Duodenal mucosa (tissue), 2 donors: Measurements from ENCODE around the gene WDFY3.

ENCODE experiments used
- H3K27ac ChIP-seq: one replicate; pipeline ENCODE4 v1.7.0; 2013; ENCODE audit warnings: low read depth, low read length
- H3K27me3 ChIP-seq, 2 donors: one replicate each; pipeline ENCODE4 v1.7.0; 2013; ENCODE audit warnings: low read length in 2 of 2, control low read depth in 1 of 2; ENCODE audit not compliant: insufficient read depth in 2 of 2, control insufficient read depth in 1 of 2
- H3K36me3 ChIP-seq, 2 donors: one replicate each; pipeline ENCODE4 v1.7.0; 2013; ENCODE audit warnings: low read length in 2 of 2, control low read depth in 1 of 2; ENCODE audit not compliant: insufficient read depth in 2 of 2, control insufficient read depth in 1 of 2
- H3K4me1 ChIP-seq, 2 donors: one replicate each; pipeline ENCODE4 v1.7.0; 2013; ENCODE audit warnings: low read length in 2 of 2, control low read depth in 1 of 2; ENCODE audit not compliant: insufficient read depth in 2 of 2, control insufficient read depth in 1 of 2
- H3K4me3 ChIP-seq, 2 donors: one replicate each; pipeline ENCODE4 v1.7.0; 2013; ENCODE audit warnings: low read length in 2 of 2, low read depth in 1 of 2
- H3K9ac ChIP-seq, 2 donors: one replicate each; pipeline ENCODE4 v1.7.0; 2013; ENCODE audit warnings: low read length in 2 of 2, low read depth in 1 of 2
- H3K9me3 ChIP-seq, 2 donors: one replicate each; pipeline ENCODE4 v1.7.0; 2013; ENCODE audit warnings: low read length in 2 of 2, control low read depth in 1 of 2; ENCODE audit not compliant: control insufficient read depth in 1 of 2

WDFY3 gene

GRCh38 chr4:84718699-84719098 lies 247.8 kb downstream of the WDFY3 start:
- Histone ChIP-seq H3K4me1 (peaks cover 0 to 5% of the 10 kb centered on the region in 2 donors), H3K9ac (no peak overlapping the region), H3K27ac (no peak overlapping the region), H3K4me3 (no peak overlapping the region), H3K9me3 (no peaks in the 10 kb centered on the region), H3K36me3 (peaks cover 8 to 25% of the 10 kb centered on the region in 2 donors), H3K27me3 (no peaks in the 10 kb centered on the region)

GRCh38 chr4:84710548-84710947 lies 255.9 kb downstream of the WDFY3 start:
- Histone ChIP-seq H3K4me1 (no peaks in the 10 kb centered on the region), H3K36me3 (peaks cover 0 to 17% of the 10 kb centered on the region in 2 donors), H3K9me3 (no peaks in the 10 kb centered on the region), H3K27ac (no peak overlapping the region), H3K9ac (no peak overlapping the region), H3K4me3 (no peak overlapping the region), H3K27me3 (no peaks in the 10 kb centered on the region)

- Histone ChIP-seq H3K27ac (no peak overlapping the region), H3K27me3 (no peaks in the 10 kb centered on the region), H3K4me3 (no peak overlapping the region), H3K4me1 (no peaks in the 10 kb centered on the region), H3K9me3 (no peaks in the 10 kb centered on the region), H3K36me3 (peaks cover 7 to 25% of the 10 kb centered on the region in 2 donors), H3K9ac (no peak overlapping the region)
Measured at GRCh38 chr4:84708406-84709135, 257.9 kb downstream of the WDFY3 start.

- H3K9me3 ChIP-seq: no peaks in the 10 kb centered on the region
- no peaks in the 10 kb centered on the region for H3K27me3 ChIP-seq
- H3K4me1 ChIP-seq: no peaks in the 10 kb centered on the region
- no peak overlapping the region for H3K4me3 ChIP-seq
- no peak overlapping the region for H3K9ac ChIP-seq
- H3K27ac ChIP-seq: no peak overlapping the region
- H3K36me3 ChIP-seq: peaks cover 9 to 30% of the 10 kb centered on the region in 2 donors
Measured at GRCh38 chr4:84706286-84706685, 260.2 kb downstream of the WDFY3 start.

GRCh38 chr4:84699001-84699671 lies 267.4 kb downstream of the WDFY3 start:
- no peak overlapping the region for H3K27ac ChIP-seq

GRCh38 chr4:84697615-84698201 lies 268.8 kb downstream of the WDFY3 start:
- Histone ChIP-seq H3K36me3 (peaks cover 13 to 18% of the 10 kb centered on the region in 2 donors), H3K9me3 (no peaks in the 10 kb centered on the region), H3K4me3 (no peak overlapping the region), H3K27me3 (no peaks in the 10 kb centered on the region), H3K4me1 (peaks cover 6 to 8% of the 10 kb centered on the region in 2 donors), H3K27ac (no peak overlapping the region), H3K9ac (no peak overlapping the region)

More at GRCh38 chr4:84699001-84699671, 267.4 kb downstream of the WDFY3 start:
- Histone ChIP-seq H3K36me3 (peaks cover 21 to 24% of the 10 kb centered on the region in 2 donors), H3K27me3 (no peaks in the 10 kb centered on the region), H3K9ac (no peak overlapping the region), H3K4me3 (no peak overlapping the region), H3K4me1 (peaks cover 6 to 8% of the 10 kb centered on the region in 2 donors), H3K9me3 (no peaks in the 10 kb centered on the region)

GRCh38 chr4:84697159-84697558 lies 269.3 kb downstream of the WDFY3 start:
- Histone ChIP-seq H3K36me3 (peaks cover 13 to 18% of the 10 kb centered on the region in 2 donors), H3K9ac (no peak overlapping the region), H3K27me3 (no peaks in the 10 kb centered on the region), H3K4me3 (no peak overlapping the region), H3K4me1 (peaks cover 6 to 8% of the 10 kb centered on the region in 2 donors), H3K9me3 (no peaks in the 10 kb centered on the region), H3K27ac (no peak overlapping the region)

GRCh38 chr4:84691800-84692199 lies 274.7 kb downstream of the WDFY3 start:
- Histone ChIP-seq H3K36me3 (peaks cover 11 to 28% of the 10 kb centered on the region in 2 donors), H3K27ac (no peak overlapping the region), H3K9me3 (no peaks in the 10 kb centered on the region)

GRCh38 chr4:84691170-84691691 lies 275.3 kb downstream of the WDFY3 start:
- H3K9ac ChIP-seq: no peak overlapping the region
- H3K36me3 ChIP-seq: peaks cover 12 to 32% of the 10 kb centered on the region in 2 donors
- H3K27me3 ChIP-seq: no peaks in the 10 kb centered on the region
- H3K27ac ChIP-seq: no peak overlapping the region
- H3K4me1 ChIP-seq: no peaks in the 10 kb centered on the region
- H3K9me3 ChIP-seq: no peaks in the 10 kb centered on the region
- H3K4me3 ChIP-seq: no peak overlapping the region

More at GRCh38 chr4:84691800-84692199, 274.7 kb downstream of the WDFY3 start:
- Histone ChIP-seq H3K4me3 (no peak overlapping the region), H3K4me1 (no peaks in the 10 kb centered on the region), H3K9ac (no peak overlapping the region), H3K27me3 (no peaks in the 10 kb centered on the region)

GRCh38 chr4:84690481-84690880 lies 276.0 kb downstream of the WDFY3 start:
- Histone ChIP-seq H3K9ac (no peak overlapping the region), H3K27me3 (no peaks in the 10 kb centered on the region), H3K4me1 (no peaks in the 10 kb centered on the region), H3K4me3 (no peak overlapping the region), H3K9me3 (no peaks in the 10 kb centered on the region), H3K27ac (no peak overlapping the region), H3K36me3 (peaks cover 12 to 31% of the 10 kb centered on the region in 2 donors)
